Measurements from ENCODE around the gene WDR3. TPM values are rescaled to one million over a fixed set of nuclear protein-coding genes. Genes with fewer than 3 reads are reported as not detected.
"Not testable (repeated sequence)": the region's sequence is repeated elsewhere in the genome, so short reads cannot be mapped to it uniquely, and the experiment has no call there.

The WDR3 gene
- total and polyA plus RNA-seq, 12 donors = 1.5 to 16.8 (median 12.3) TPM

DNA sequence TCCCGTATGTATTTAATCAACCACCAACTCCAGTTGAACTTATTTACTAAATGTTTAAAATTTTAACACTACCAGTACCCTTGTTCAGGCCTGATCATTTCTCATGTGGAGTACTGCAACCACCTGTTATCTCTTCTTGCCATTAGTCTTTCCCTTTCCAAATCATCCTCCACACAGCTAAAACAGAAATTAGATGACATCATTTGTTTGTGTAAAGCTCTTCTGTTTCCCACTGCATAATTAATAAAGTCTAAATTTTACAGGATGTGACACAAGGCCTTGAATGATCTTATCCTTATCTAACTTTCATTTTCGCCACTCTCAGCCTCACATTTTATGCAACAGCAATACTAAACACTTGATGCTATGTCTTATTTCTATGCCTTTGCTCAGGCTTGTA lies 24.5 kb upstream of the WDR3 start:
- no peaks in the 10 kb centered on the region for H3K9me3 ChIP-seq
- H3K4me3 ChIP-seq = no peak overlapping the region
- ATAC-seq (no peak), DNase-seq (no peak)
- H3K27me3 ChIP-seq = no peaks in the 10 kb centered on the region
- no peaks in the 10 kb centered on the region for H3K4me1 ChIP-seq
- 88 to 91% methylated on average over 2 of the region's 2 CpGs for WGBS, 2 donors
- H3K27ac ChIP-seq = no peak overlapping the region
- TF ChIP-seq CTCF (IDR thresholded peaks at IDR 0.05) = no peak
- peaks cover 0 to 100% (median 36%) of the 10 kb centered on the region in 9 donors for H3K36me3 ChIP-seq
- intact Hi-C loops (cut with DNase I) = no loop called here

DNA sequence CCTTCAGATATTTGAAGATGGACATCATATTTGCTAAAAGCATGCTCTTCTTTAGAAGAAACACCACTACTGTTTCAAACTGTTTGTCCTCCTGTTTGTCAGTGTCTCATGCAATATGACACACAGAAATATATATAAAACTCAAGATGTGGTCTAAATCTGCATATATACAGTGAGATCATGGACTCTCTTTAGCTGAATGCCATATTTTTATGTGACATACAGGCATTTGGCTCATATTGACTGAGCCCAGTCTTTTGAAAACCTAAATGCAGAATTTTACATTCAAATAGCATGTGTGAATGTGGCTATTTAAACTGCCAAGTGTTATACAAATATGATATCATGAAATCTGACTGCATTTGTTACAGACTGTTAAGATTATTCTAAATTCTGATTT lies 18.5 kb upstream of the WDR3 start:
- peaks cover 0 to 100% (median 39%) of the 10 kb centered on the region in 9 donors for H3K36me3 ChIP-seq
- no peak for ATAC-seq
- no peak for TF ChIP-seq CTCF (IDR thresholded peaks at IDR 0.05)
- H3K4me1 ChIP-seq = no peaks in the 10 kb centered on the region
- H3K9me3 ChIP-seq = no peaks in the 10 kb centered on the region
- no peak for DNase-seq
- H3K27ac ChIP-seq = no peak overlapping the region
- no peaks in the 10 kb centered on the region for H3K27me3 ChIP-seq
- H3K4me3 ChIP-seq = no peak overlapping the region
- intact Hi-C loops (cut with DNase I) = no loop called here

DNA sequence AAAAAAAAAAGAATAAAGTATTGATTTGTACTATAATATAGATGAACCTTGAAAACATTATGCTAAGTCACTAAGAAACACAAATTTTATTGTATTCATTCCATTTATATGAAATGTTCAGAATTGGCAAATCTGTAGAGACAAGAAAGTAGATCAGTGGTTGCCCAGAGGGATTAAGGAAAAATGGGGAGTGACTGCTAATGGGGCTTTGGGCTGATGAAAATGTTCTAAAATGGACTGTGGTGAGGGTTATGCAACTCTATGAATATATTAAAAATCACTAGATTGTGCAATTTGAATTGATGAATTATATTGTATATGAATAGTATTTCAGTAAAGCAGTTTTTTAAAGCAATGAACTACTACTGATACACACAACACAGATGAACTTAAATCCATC lies 10.2 kb upstream of the WDR3 start:
- no peaks in the 10 kb centered on the region for H3K4me1 ChIP-seq
- no peak for TF ChIP-seq CTCF (IDR thresholded peaks at IDR 0.05)
- H3K27ac ChIP-seq = no peak overlapping the region
- no peak for ATAC-seq
- H3K4me3 ChIP-seq = no peak overlapping the region
- DNase-seq = no peak
- peaks cover 0 to 61% (median 33%) of the 10 kb centered on the region in 9 donors for H3K36me3 ChIP-seq
- no peaks in the 10 kb centered on the region for H3K27me3 ChIP-seq
- no peaks in the 10 kb centered on the region for H3K9me3 ChIP-seq
- intact Hi-C loops (cut with DNase I) = no loop called here

DNA sequence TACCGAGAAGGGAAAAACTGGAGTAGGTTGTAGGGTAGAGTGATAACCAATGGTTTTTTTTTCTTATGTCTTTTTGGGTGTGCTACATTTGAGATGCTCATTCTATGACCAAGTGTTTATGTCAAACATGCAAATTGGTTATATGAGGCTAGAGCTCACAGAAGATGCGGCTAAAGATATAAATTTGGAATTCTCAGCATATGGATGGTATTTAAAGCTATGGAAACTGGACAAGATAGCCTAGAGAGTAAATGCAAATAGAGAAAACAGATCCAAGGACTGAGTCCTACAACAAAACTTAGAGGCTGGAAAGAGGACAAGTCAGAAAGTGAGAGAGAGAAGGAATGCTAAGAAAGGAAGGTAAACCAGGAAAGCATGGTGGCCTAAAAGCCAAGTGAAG lies 7.5 kb upstream of the WDR3 start:
- intact Hi-C loops (cut with DNase I) = loop anchor here in 1 of 10 donors (10.0 kb wide), 1 partner anchor 557 kb away; the partner anchor contains the start of gene MAN1A2
- 96 to 100% methylated on average over 2 of the region's 2 CpGs for WGBS, 2 donors
- no peak for DNase-seq

DNA sequence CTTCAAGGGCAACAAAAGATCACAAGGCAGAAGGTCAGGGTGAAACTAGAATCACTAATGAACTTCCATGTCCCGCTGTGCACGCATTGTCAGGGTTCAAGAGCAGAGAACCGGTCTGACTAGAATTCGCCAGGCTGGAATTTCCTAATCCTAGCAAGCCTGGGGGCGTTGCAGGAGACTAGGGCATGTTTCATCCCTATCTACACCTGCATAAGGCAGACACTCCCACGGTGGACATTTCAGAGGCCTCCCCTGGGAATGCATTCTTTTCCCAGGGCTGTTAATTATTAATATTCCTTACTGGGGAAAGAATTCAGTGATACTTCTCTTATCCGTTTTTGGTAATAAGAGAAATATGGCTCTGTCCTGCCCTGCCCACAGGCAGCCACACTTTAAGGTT lies 6.8 kb upstream of the WDR3 start:
- not testable (repeated sequence) for H3K9me3 ChIP-seq, H3K4me3 ChIP-seq, H3K27ac ChIP-seq, ATAC-seq, H3K27me3 ChIP-seq, DNase-seq
- 92 to 93% methylated on average over 7 of the region's 7 CpGs for WGBS, 2 donors
- H3K4me1 ChIP-seq = peaks cover 0 to 22% (median 5%) of the 10 kb centered on the region in 9 donors
- peaks cover 0 to 27% (median 18%) of the 10 kb centered on the region in 9 donors for H3K36me3 ChIP-seq
- intact Hi-C loops (cut with DNase I) = loop anchor here in 1 of 10 donors (10.0 kb wide), 1 partner anchor 558 kb away; the partner anchor contains the start of gene MAN1A2

More for the DNA sequence above, 7.5 kb upstream of the WDR3 start:
- no peak for TF ChIP-seq CTCF (IDR thresholded peaks at IDR 0.05)
- Histone ChIP-seq H3K9me3 (no peaks in the 10 kb centered on the region), H3K27me3 (no peaks in the 10 kb centered on the region), H3K4me3 (no peak overlapping the region), H3K36me3 (peaks cover 0 to 35% (median 23%) of the 10 kb centered on the region in 9 donors), H3K4me1 (peaks cover 0 to 17% (median 0%) of the 10 kb centered on the region in 9 donors), H3K27ac (no peak overlapping the region)
- no peak for ATAC-seq
